ENCODE measurements around the gene GRK2. TPM values are rescaled to one million over a fixed set of nuclear protein-coding genes. Genes with fewer than 3 reads are reported as not detected.

Gene GRK2
- total and polyA plus RNA-seq, 2 donors (not counting 1 experiment from before 2014, with no cell fraction given) = 294 to 534 TPM

- H3K27me3 Mint-ChIP-seq = no peaks in the 10 kb centered on the region
- no peak overlapping the region for H3K4me3 Mint-ChIP-seq
- ChIA-PET CTCF (interaction anchor here (1.2 kb wide), 1 partner anchor 12 kb away, joined by 3 read pairs; no protein-coding TSS in a partner anchor), POLR2A (no interaction called here)
- no peak for DNase-seq
- intact Hi-C loops (cut with micrococcal nuclease) = no loop called here
- H3K4me3 ChIP-seq (ENCODE audit: control extremely low read depth in 1 of 5, extremely low read depth in 1 of 5, insufficient read depth in 1 of 5, low read depth in 2 of 5, low read length in 4 of 5) = no peak overlapping the region
- H3K9ac ChIP-seq (ENCODE audit: low read length) = no peak overlapping the region
- 94% methylated on average over 10 of the region's 10 CpGs for WGBS (ENCODE audit: insufficient coverage)
- no peak overlapping the region for H3K4me2 ChIP-seq (replicated peaks; ENCODE audit: low read depth, low read length, poor library complexity, severe bottlenecking)
- H3K27ac ChIP-seq (ENCODE audit: low read length in 2 of 2) = no peak overlapping the region
- peak overlapping the region; percentile 50 for H3K27ac Mint-ChIP-seq
- peaks cover 9 to 70% of the 10 kb centered on the region in 2 experiments for H3K36me3 ChIP-seq (replicated peaks in 1 of 2; ENCODE audit: control extremely low read depth in 1 of 2, control insufficient read depth in 1 of 2, extremely low read depth in 1 of 2, insufficient read depth in 2 of 2, low read length in 1 of 2)
- H4K20me1 ChIP-seq (ENCODE audit: control insufficient read depth, insufficient read depth, low read length, poor library complexity, severe bottlenecking) = peaks cover 67% of the 10 kb centered on the region
- no peak for ATAC-seq (ENCODE audit: low read depth)
- H2AFZ ChIP-seq (ENCODE audit: insufficient read depth, low read depth, low read length, poor library complexity, severe bottlenecking) = no peak overlapping the region
- H3K27me3 ChIP-seq (replicated peaks in 1 of 4; ENCODE audit: control extremely low read depth in 1 of 4, control insufficient read depth in 3 of 4, insufficient read depth in 4 of 4, low read length in 3 of 4) = no peaks in the 10 kb centered on the region
- H3K4me1 ChIP-seq (ENCODE audit: control insufficient read depth in 2 of 2, insufficient read depth in 2 of 2, low read length in 2 of 2) = no peaks in the 10 kb centered on the region
- H3K4me1 Mint-ChIP-seq = peaks cover 10% of the 10 kb centered on the region
- H3K9me3 ChIP-seq (ENCODE audit: control extremely low read depth in 1 of 3, control insufficient read depth in 2 of 3, insufficient read depth in 1 of 3, low read length in 2 of 3) = no peaks in the 10 kb centered on the region
- H3K79me2 ChIP-seq (ENCODE audit: control insufficient read depth, insufficient read depth, low read length) = peaks cover 13% of the 10 kb centered on the region
- TF ChIP-seq EZH2 (IDR thresholded peaks at IDR 0.05; ENCODE audit: borderline replicate concordance, insufficient read depth, low read depth, low read length, poor library complexity, severe bottlenecking) = no peak
- TF ChIP-seq, protein P1, sequence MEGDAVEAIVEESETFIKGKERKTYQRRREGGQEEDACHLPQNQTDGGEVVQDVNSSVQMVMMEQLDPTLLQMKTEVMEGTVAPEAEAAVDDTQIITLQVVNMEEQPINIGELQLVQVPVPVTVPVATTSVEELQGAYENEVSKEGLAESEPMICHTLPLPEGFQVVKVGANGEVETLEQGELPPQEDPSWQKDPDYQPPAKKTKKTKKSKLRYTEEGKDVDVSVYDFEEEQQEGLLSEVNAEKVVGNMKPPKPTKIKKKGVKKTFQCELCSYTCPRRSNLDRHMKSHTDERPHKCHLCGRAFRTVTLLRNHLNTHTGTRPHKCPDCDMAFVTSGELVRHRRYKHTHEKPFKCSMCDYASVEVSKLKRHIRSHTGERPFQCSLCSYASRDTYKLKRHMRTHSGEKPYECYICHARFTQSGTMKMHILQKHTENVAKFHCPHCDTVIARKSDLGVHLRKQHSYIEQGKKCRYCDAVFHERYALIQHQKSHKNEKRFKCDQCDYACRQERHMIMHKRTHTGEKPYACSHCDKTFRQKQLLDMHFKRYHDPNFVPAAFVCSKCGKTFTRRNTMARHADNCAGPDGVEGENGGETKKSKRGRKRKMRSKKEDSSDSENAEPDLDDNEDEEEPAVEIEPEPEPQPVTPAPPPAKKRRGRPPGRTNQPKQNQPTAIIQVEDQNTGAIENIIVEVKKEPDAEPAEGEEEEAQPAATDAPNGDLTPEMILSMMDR (IDR thresholded peaks at IDR 0.05) = no peak
- H3K9me3 Mint-ChIP-seq (ENCODE audit: insufficient read depth) = no peaks in the 10 kb centered on the region
These were observed 10.9 kb upstream of the GRK2 start for GRCh38 chr11:67255353-67255752.

DNA sequence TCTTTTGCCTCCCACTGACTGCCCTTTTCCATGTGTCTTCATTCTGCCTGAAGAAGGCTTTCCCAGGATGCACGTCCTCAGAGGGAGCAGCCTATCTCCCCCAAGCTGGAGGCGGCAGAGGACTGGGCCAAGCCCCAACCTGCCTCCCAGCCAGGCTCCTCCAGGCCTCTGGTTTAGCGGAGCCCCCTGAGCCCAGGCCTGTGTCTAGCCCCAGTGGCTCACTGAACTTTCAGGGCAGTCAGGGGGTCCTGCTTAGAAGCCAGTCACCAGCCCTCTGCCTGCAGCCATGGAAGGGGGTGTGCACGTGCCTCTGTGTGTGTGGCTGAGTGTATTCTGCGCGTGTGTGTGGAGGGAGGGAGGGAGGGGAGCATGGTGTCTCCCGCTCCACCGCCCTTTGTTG, 10.4 kb upstream of the GRK2 start:
- WGBS (ENCODE audit: insufficient coverage) = 98% methylated on average over 6 of the region's 8 CpGs
- TF ChIP-seq EZH2 (IDR thresholded peaks at IDR 0.05; ENCODE audit: borderline replicate concordance, insufficient read depth, low read depth, low read length, poor library complexity, severe bottlenecking) = no peak
- TF ChIP-seq, protein P1 (IDR thresholded peaks at IDR 0.05) = no peak
- Histone ChIP-seq H3K9ac (ENCODE audit: low read length) (no peak overlapping the region), H3K4me3 (ENCODE audit: control extremely low read depth in 1 of 5, extremely low read depth in 1 of 5, insufficient read depth in 1 of 5, low read depth in 2 of 5, low read length in 4 of 5) (no peak overlapping the region), H3K9me3 (ENCODE audit: control extremely low read depth in 1 of 3, control insufficient read depth in 2 of 3, insufficient read depth in 1 of 3, low read length in 2 of 3) (no peaks in the 10 kb centered on the region), H3K36me3 (replicated peaks in 1 of 2; ENCODE audit: control extremely low read depth in 1 of 2, control insufficient read depth in 1 of 2, extremely low read depth in 1 of 2, insufficient read depth in 2 of 2, low read length in 1 of 2) (peaks cover 9 to 65% of the 10 kb centered on the region in 2 experiments), H3K4me1 (ENCODE audit: control insufficient read depth in 2 of 2, insufficient read depth in 2 of 2, low read length in 2 of 2) (no peaks in the 10 kb centered on the region), H3K79me2 (ENCODE audit: control insufficient read depth, insufficient read depth, low read length) (peaks cover 12% of the 10 kb centered on the region), H3K27ac (ENCODE audit: low read length in 2 of 2) (no peak overlapping the region), H3K27me3 (replicated peaks in 1 of 4; ENCODE audit: control extremely low read depth in 1 of 4, control insufficient read depth in 3 of 4, insufficient read depth in 4 of 4, low read length in 3 of 4) (no peaks in the 10 kb centered on the region), H2AFZ (ENCODE audit: insufficient read depth, low read depth, low read length, poor library complexity, severe bottlenecking) (no peak overlapping the region), H4K20me1 (ENCODE audit: control insufficient read depth, insufficient read depth, low read length, poor library complexity, severe bottlenecking) (peaks cover 62% of the 10 kb centered on the region), H3K4me2 (replicated peaks; ENCODE audit: low read depth, low read length, poor library complexity, severe bottlenecking) (no peak overlapping the region)
- intact Hi-C loops (cut with micrococcal nuclease) = no loop called here
- H3K27me3 Mint-ChIP-seq = no peaks in the 10 kb centered on the region
- no peaks in the 10 kb centered on the region for H3K9me3 Mint-ChIP-seq (ENCODE audit: insufficient read depth)
- POLR2A ChIA-PET = no interaction called here
- peaks cover 13% of the 10 kb centered on the region for H3K4me1 Mint-ChIP-seq
- no peak overlapping the region for H3K4me3 Mint-ChIP-seq
- ATAC-seq (ENCODE audit: low read depth) = no peak
- no peak for DNase-seq
- CTCF ChIA-PET = no interaction called here
- peak overlapping the region; percentile 50 for H3K27ac Mint-ChIP-seq

Measured in B cell (primary cell).